HCT116 (cell line): ENCODE measurements around the gene NEK3. TPM values are rescaled to one million over a fixed set of nuclear protein-coding genes. Genes with fewer than 3 reads are reported as not detected.

Experiments used
- ATAC-seq: fragments of 200-7000 bp; cut with Tn5 transposase; 2 replicates; pipeline ENCODE4 v1.9.1; 2020; ENCODE audit warnings: mild to moderate bottlenecking, moderate library complexity
- BruUV-seq: library from RNA; stranded (reverse); fragments of 400-500 nt; replicated peaks from 2 replicates; lab custom pipeline; 2021; lab: Mats Ljungman, UMichigan
- CTCF ChIA-PET: fragments of 300-600 bp; sonication (Branson Sonifier 250); formaldehyde crosslinking; loops from one replicate; lab custom pipeline; 2021; ENCODE audit warnings: antibody characterized with exemption; lab: Charles Lee
- POLR2A ChIA-PET: fragments of 300-600, 350-600 bp; sonication (Branson Sonifier 250); formaldehyde crosslinking; loops from one replicate; lab custom pipeline; 2021; ENCODE audit warnings: antibody characterized with exemption; lab: Charles Lee
- RAD21 ChIA-PET, 2 experiments: fragments of 300-600 bp; sonication (Branson Sonifier 250); formaldehyde crosslinking; loops; one replicate each; lab custom pipeline; 2023; ENCODE audit warnings: low total read pairs in 2 of 2; ENCODE audit not compliant: uncharacterized antibody in 2 of 2, unreplicated experiment in 2 of 2, low non-redundant PET in 1 of 2; lab: Charles Lee
- DNase-seq: peaks from one replicate; pipeline ENCODE4 v3.0.0-alpha.2; 2010; ENCODE audit warnings: low read depth, low spot score
- H2AFZ ChIP-seq: fragments of 200-600 bp; shearing (Covaris generic), sonication (generic); 2 replicates; pipeline ENCODE4 v1.6.1; 2017; ENCODE audit warnings: low read depth, mixed run types, mixed read lengths, antibody characterized with exemption, low read length; ENCODE audit not compliant: poor library complexity, severe bottlenecking
- H3K27ac ChIP-seq: 2 replicates; pipeline ENCODE4 v1.5.1; 2012; ENCODE audit warnings: low read depth, low read length
- H3K27me3 ChIP-seq: fragments of 200-600 bp; sonication (generic); 2 replicates; pipeline ENCODE4 v1.6.1; 2016; ENCODE audit warnings: mixed run types, low read length, mixed read lengths; ENCODE audit not compliant: insufficient read depth
- H3K36me3 ChIP-seq, 2 experiments: fragments of 200-500 bp in 1 of 2; fragments of 200-600 bp in 1 of 2; sonication (Bioruptor generic) in 1 of 2; sonication (generic) in 1 of 2; 2 replicates each; pipeline versions ENCODE4 v1.5.1 to v1.6.1; 2014 to 2016; ENCODE audit warnings: low read length in 2 of 2, inconsistent platforms in 1 of 2, mixed read lengths in 1 of 2, mixed run types in 1 of 2; ENCODE audit not compliant: insufficient read depth in 2 of 2, control insufficient read depth in 1 of 2
- H3K4me1 ChIP-seq, 2 experiments: fragments of 200-600 bp in 1 of 2; sonication (generic) in 1 of 2; 2 replicates each; pipeline versions ENCODE4 v1.5.1 to v1.6.1; 2012 to 2017; ENCODE audit warnings: low read length in 2 of 2, inconsistent platforms in 1 of 2, mild to moderate bottlenecking in 1 of 2, mixed read lengths in 1 of 2, mixed run types in 1 of 2, moderate library complexity in 1 of 2; ENCODE audit not compliant: insufficient read depth in 2 of 2, control insufficient read depth in 1 of 2
- H3K4me2 ChIP-seq: fragments of 200-600 bp; sonication (generic); 2 replicates; pipeline ENCODE4 v1.6.1; 2017; ENCODE audit warnings: mixed run types, low read length, mixed read lengths
- H3K4me3 ChIP-seq, 2 experiments: fragments of 200-600 bp in 1 of 2; sonication (generic) in 1 of 2; replicated peaks in 1 of 2; 2 replicates each; pipeline ENCODE4 v1.5.1; 2011 to 2016; ENCODE audit warnings: low read length in 2 of 2, control low read depth in 1 of 2, low read depth in 1 of 2, mild to moderate bottlenecking in 1 of 2, mixed read lengths in 1 of 2, mixed run types in 1 of 2
- H3K79me2 ChIP-seq: fragments of 200-600 bp; sonication (generic); 2 replicates; pipeline ENCODE4 v1.6.1; 2017; ENCODE audit warnings: mild to moderate bottlenecking, mixed run types, low read length, moderate library complexity, mixed read lengths; ENCODE audit not compliant: insufficient read depth
- H3K9ac ChIP-seq: fragments of 200-600 bp; sonication (generic); 2 replicates; pipeline ENCODE4 v1.6.1; 2016; ENCODE audit warnings: low read length, mixed read lengths
- H3K9me2 ChIP-seq: fragments of 200-600 bp; sonication (generic), shearing (Covaris generic); 2 replicates; pipeline ENCODE4 v1.6.1; 2017; ENCODE audit warnings: mixed run types, mild to moderate bottlenecking, moderate library complexity; ENCODE audit not compliant: insufficient read depth
- H3K9me3 ChIP-seq, 2 experiments: fragments of 200-500 bp in 1 of 2; fragments of 200-600 bp in 1 of 2; sonication (Bioruptor generic) in 1 of 2; sonication (generic) in 1 of 2; 2 replicates each; pipeline ENCODE4 v1.6.1; 2014 to 2017; ENCODE audit warnings: low read length in 2 of 2, mixed read lengths in 2 of 2, inconsistent platforms in 1 of 2, low read depth in 1 of 2, mild to moderate bottlenecking in 1 of 2, mixed run types in 1 of 2, moderate library complexity in 1 of 2; ENCODE audit not compliant: control insufficient read depth in 1 of 2, insufficient read depth in 1 of 2
- H4K20me1 ChIP-seq: fragments of 200-600 bp; sonication (generic), shearing (Covaris generic); 2 replicates; pipeline ENCODE4 v1.6.1; 2017; ENCODE audit warnings: mixed run types, mild to moderate bottlenecking, moderate library complexity; ENCODE audit not compliant: insufficient read depth
- CEBPB ChIP-seq: IDR thresholded peaks from 2 replicates; pipeline ENCODE4 v1.6.1; 2012; ENCODE audit warnings: low read depth
- EGR1 ChIP-seq: IDR thresholded peaks from 2 replicates; pipeline ENCODE4 v1.6.1; 2012; ENCODE audit warnings: low read depth
- ELF1 ChIP-seq: IDR thresholded peaks from 2 replicates; pipeline ENCODE4 v1.6.1; 2012; ENCODE audit warnings: low read depth, borderline replicate concordance
- EZH2 ChIP-seq: fragments of 200-600 bp; sonication (generic); IDR thresholded peaks from 2 replicates; pipeline ENCODE4 v1.6.1; 2017; ENCODE audit warnings: antibody characterized with exemption, mixed run types
- EZH2phosphoT487 ChIP-seq: fragments of 200-600 bp; IDR thresholded peaks from 2 replicates; pipeline ENCODE4 v1.6.1; 2018; ENCODE audit warnings: antibody characterized with exemption, borderline replicate concordance
- JUND ChIP-seq: IDR thresholded peaks from 2 replicates; pipeline ENCODE4 v1.6.1; 2012
- SIN3A ChIP-seq: IDR thresholded peaks from 2 replicates; pipeline ENCODE4 v1.6.1; 2012; ENCODE audit warnings: low read depth
- SP1 ChIP-seq: IDR thresholded peaks from 2 replicates; pipeline ENCODE4 v1.6.1; 2012; ENCODE audit warnings: low read depth
- SRF ChIP-seq: IDR thresholded peaks from 2 replicates; pipeline ENCODE4 v1.6.1; 2012; ENCODE audit warnings: low read depth
- TCF7L2 ChIP-seq: IDR thresholded peaks from 2 replicates; pipeline ENCODE4 v1.7.0; 2011; ENCODE audit warnings: borderline replicate concordance, inconsistent platforms; ENCODE audit not compliant: insufficient read depth, insufficient read length; ENCODE audit errors: extremely low read depth
- YY1 ChIP-seq: IDR thresholded peaks from 2 replicates; pipeline ENCODE4 v1.6.1; 2011; ENCODE audit warnings: low read length, low read depth, moderate library complexity, mild to moderate bottlenecking; ENCODE audit not compliant: insufficient replicate concordance; ENCODE audit errors: extremely low read depth
- ZFX ChIP-seq: fragments of 450-650 bp; IDR thresholded peaks from 2 replicates; pipeline ENCODE4 v1.6.1; 2017
- ZNF274 ChIP-seq: fragments of 200-500 bp; sonication (Bioruptor generic); IDR thresholded peaks from 2 replicates; pipeline ENCODE4 v1.6.1; 2014; ENCODE audit warnings: mild to moderate bottlenecking, low read depth, low read length, inconsistent platforms
- intact Hi-C: fragments of 100-400 bp; cut with micrococcal nuclease; formaldehyde crosslinking; loops from 2 replicates; pipeline ENCODE4 v1.10.0; 2022
- total RNA-seq: library from RNA; stranded (reverse); gene quantifications from one replicate; pipeline ENCODE4 v1.2.1, GENCODE V29; 2021; ENCODE audit not compliant: unreplicated experiment
- TF ChIP-seq, protein P1 (sequence below): IDR thresholded peaks from 2 replicates; pipeline ENCODE4 v1.6.1; 2012
- TF ChIP-seq, protein P2 (sequence below), 3 experiments: fragments of 200-600 bp in 1 of 3; sonication (generic) in 1 of 3; IDR thresholded peaks in 2 of 3; conservative IDR thresholded peaks in 1 of 3; 2 replicates each; pipeline ENCODE4 v1.5.1; 2012 to 2017; ENCODE audit warnings: low read depth in 2 of 3, low read length in 2 of 3, antibody characterized with exemption in 1 of 3, borderline replicate concordance in 1 of 3, control low read depth in 1 of 3, mild to moderate bottlenecking in 1 of 3, mixed read lengths in 1 of 3, mixed run types in 1 of 3, moderate library complexity in 1 of 3; ENCODE audit not compliant: insufficient read depth in 1 of 3

Gene NEK3
- total RNA-seq, 1 experiment from 2014 or later = 15.7 TPM

DNA sequence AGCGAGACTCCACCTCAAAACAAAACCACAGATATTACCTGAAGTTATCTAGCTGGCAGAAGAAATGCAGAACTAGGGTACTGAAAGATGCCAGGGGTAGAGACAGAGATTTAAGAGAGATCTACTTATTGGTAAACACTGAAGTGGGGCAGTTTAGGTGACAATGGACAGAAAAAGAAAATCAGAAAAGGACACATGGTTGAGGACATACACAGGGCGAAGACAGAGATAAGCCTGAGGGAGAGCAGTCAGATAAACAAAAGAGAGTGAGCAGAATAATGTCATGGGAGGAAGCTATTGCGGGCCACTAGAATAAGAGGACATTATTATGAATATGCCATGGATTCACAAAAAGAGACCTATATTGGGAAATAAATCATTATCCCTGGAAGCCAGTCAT, 33.9 kb downstream of the NEK3 start:
- intact Hi-C loops = loop anchor here (5.0 kb wide), 1 partner anchor 123 kb away; no protein-coding TSS in a partner anchor
- no peak overlapping the region for H3K4me2 ChIP-seq
- ChIA-PET CTCF (interaction anchor here (1.2 to 1.6 kb wide), 2 partner anchors 190 to 281 kb away, joined by 3 to 7 read pairs; partner anchors contain the start of gene TMEM272), RAD21 (no interaction called here), POLR2A (no interaction called here)
- no TSS peak for BruUV-seq
- no peak for DNase-seq
- H3K9me3 ChIP-seq = no peaks in the 10 kb centered on the region
- H3K79me2 ChIP-seq = no peaks in the 10 kb centered on the region
- no peak for ATAC-seq
- no peaks in the 10 kb centered on the region for H3K9me2 ChIP-seq
- no peaks in the 10 kb centered on the region for H3K36me3 ChIP-seq
- no peak overlapping the region for H3K9ac ChIP-seq
- no peaks in the 10 kb centered on the region for H3K27me3 ChIP-seq
- no peaks in the 10 kb centered on the region for H4K20me1 ChIP-seq
- no peak overlapping the region for H3K27ac ChIP-seq
- H2AFZ ChIP-seq = no peak overlapping the region
- H3K4me1 ChIP-seq = peaks cover 10 to 20% of the 10 kb centered on the region in 2 experiments; a peak in 3 of 4 replicates
- no peak overlapping the region for H3K4me3 ChIP-seq
- TF ChIP-seq EZH2 (no peak), CEBPB (no peak), SIN3A (no peak), YY1 (no peak), JUND (no peak), EGR1 (no peak), TCF7L2 (no peak), ZFX (no peak), ZNF274 (no peak), ELF1 (no peak), SP1 (no peak), EZH2phosphoT487 (no peak), SRF (no peak)
- TF ChIP-seq, protein P1, sequence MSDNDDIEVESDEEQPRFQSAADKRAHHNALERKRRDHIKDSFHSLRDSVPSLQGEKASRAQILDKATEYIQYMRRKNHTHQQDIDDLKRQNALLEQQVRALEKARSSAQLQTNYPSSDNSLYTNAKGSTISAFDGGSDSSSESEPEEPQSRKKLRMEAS = no peak
- TF ChIP-seq, protein P2, sequence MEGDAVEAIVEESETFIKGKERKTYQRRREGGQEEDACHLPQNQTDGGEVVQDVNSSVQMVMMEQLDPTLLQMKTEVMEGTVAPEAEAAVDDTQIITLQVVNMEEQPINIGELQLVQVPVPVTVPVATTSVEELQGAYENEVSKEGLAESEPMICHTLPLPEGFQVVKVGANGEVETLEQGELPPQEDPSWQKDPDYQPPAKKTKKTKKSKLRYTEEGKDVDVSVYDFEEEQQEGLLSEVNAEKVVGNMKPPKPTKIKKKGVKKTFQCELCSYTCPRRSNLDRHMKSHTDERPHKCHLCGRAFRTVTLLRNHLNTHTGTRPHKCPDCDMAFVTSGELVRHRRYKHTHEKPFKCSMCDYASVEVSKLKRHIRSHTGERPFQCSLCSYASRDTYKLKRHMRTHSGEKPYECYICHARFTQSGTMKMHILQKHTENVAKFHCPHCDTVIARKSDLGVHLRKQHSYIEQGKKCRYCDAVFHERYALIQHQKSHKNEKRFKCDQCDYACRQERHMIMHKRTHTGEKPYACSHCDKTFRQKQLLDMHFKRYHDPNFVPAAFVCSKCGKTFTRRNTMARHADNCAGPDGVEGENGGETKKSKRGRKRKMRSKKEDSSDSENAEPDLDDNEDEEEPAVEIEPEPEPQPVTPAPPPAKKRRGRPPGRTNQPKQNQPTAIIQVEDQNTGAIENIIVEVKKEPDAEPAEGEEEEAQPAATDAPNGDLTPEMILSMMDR (IDR thresholded peaks at IDR 0.05 in 2 of 3, conservative IDR thresholded peaks at IDR 0.05 in 1 of 3; ENCODE audit: borderline replicate concordance in 1 of 3, insufficient read depth in 1 of 3, low read depth in 2 of 3, low read length in 2 of 3) = no peak
